Measurements from ENCODE around the gene SEC11C. TPM values are rescaled to one million over a fixed set of nuclear protein-coding genes. Genes with fewer than 3 reads are reported as not detected.

The SEC11C gene
- total and polyA plus RNA-seq, 2 of the 13 experiments (the other 11 are each of a cell fraction or from before 2014, with no cell fraction given) = 71.9 to 297 TPM

GRCh38 chr18:59139615-59140301 is at the start of gene SEC11C (continued):
- no peak for TF ChIP-seq ZBTB39 (CRISPR knock-in tag; IDR thresholded peaks at IDR 0.05)
- TF ChIP-seq IRF1 (CRISPR knock-in tag; IDR thresholded peaks at IDR 0.05; ENCODE audit: low read depth) = no peak
- no peak; the same call in none of the 2 replicates for TF ChIP-seq ZNF160 (CRISPR knock-in tag; IDR thresholded peaks at IDR 0.05)
- TF ChIP-seq E2F2 (CRISPR knock-in tag; IDR thresholded peaks at IDR 0.05; ENCODE audit: borderline replicate concordance) = no peak
- no peak for TF ChIP-seq ZNF616 (CRISPR knock-in tag; IDR thresholded peaks at IDR 0.05; ENCODE audit: low read depth)
- TF ChIP-seq LRRFIP1 (CRISPR knock-in tag; conservative IDR thresholded peaks at IDR 0.05) = no peak
- TF ChIP-seq SMYD3 (CRISPR knock-in tag; IDR thresholded peaks at IDR 0.05) = no peak; the same call in 1 of the 2 replicates
- TF ChIP-seq ZNF251 (CRISPR knock-in tag; IDR thresholded peaks at IDR 0.05) = no peak
- TF ChIP-seq FOXP4 (CRISPR knock-in tag; IDR thresholded peaks at IDR 0.05) = no peak; the same call in 1 of the 2 replicates
- TF ChIP-seq MYC (CRISPR knock-in tag; IDR thresholded peaks at IDR 0.05; ENCODE audit: borderline replicate concordance) = peak; percentile 79; the same call in 1 of the 2 replicates
- no peak for TF ChIP-seq ZFP82 (CRISPR knock-in tag; IDR thresholded peaks at IDR 0.05; ENCODE audit: borderline replicate concordance)
- TF ChIP-seq PHF5A (CRISPR knock-in tag; IDR thresholded peaks at IDR 0.05; ENCODE audit: low read depth, unreplicated experiment) = no peak
- peak; percentile 72; the same call in 1 of the 2 replicates for TF ChIP-seq ZNF34 (CRISPR knock-in tag; IDR thresholded peaks at IDR 0.05; ENCODE audit: borderline replicate concordance)
